Endodermal cell (in vitro differentiated cells): ENCODE results near the gene RFESD. TPM values are rescaled to one million over a fixed set of nuclear protein-coding genes. Genes with fewer than 3 reads are reported as not detected.
A peak's percentile ranks its signal among the peaks of the same experiment; 100 is the strongest.

Experiments
- DNase-seq: peaks from one replicate; pipeline ENCODE4 v3.0.0-alpha.2; 2017
- H3K27ac ChIP-seq: 2 replicates; pipeline ENCODE4 v1.5.1; 2013; ENCODE audit warnings: mild to moderate bottlenecking, low read depth, low read length, moderate library complexity
- H3K27me3 ChIP-seq: 2 replicates; pipeline ENCODE4 v1.6.1; 2013; ENCODE audit warnings: mild to moderate bottlenecking, low read length, moderate library complexity; ENCODE audit not compliant: insufficient read depth, control insufficient read depth, poor library complexity, severe bottlenecking
- H3K36me3 ChIP-seq: 2 replicates; pipeline ENCODE4 v1.7.0; 2013; ENCODE audit warnings: mild to moderate bottlenecking, low read length, moderate library complexity; ENCODE audit not compliant: control insufficient read depth, insufficient read depth
- H3K4me1 ChIP-seq: one replicate; pipeline ENCODE4 v1.7.0; 2013; ENCODE audit warnings: low read length; ENCODE audit not compliant: control insufficient read depth, insufficient read depth
- H3K4me3 ChIP-seq: 2 replicates; pipeline ENCODE4 v1.5.1; 2013; ENCODE audit warnings: mild to moderate bottlenecking, low read length, moderate library complexity
- H3K9ac ChIP-seq: 2 replicates; pipeline ENCODE4 v1.6.1; 2013; ENCODE audit warnings: mild to moderate bottlenecking, low read length, moderate library complexity; ENCODE audit not compliant: poor library complexity, severe bottlenecking; ENCODE audit errors: extremely low read depth
- H3K9me3 ChIP-seq: 2 replicates; pipeline ENCODE4 v1.6.1; 2013; ENCODE audit warnings: mild to moderate bottlenecking, low read length, moderate library complexity; ENCODE audit not compliant: control insufficient read depth
- H3K27ac Mint-ChIP-seq: 2 replicates; pipeline ENCODE4 v1.8.0; 2020; ENCODE audit warnings: mixed read lengths
- H3K27me3 Mint-ChIP-seq: 2 replicates; pipeline ENCODE4 v1.8.0; 2021; ENCODE audit warnings: mild to moderate bottlenecking, mixed read lengths; ENCODE audit not compliant: insufficient read depth
- H3K36me3 Mint-ChIP-seq: 2 replicates; pipeline ENCODE4 v1.8.0; 2020; ENCODE audit warnings: low read depth, mixed read lengths
- H3K4me1 Mint-ChIP-seq: 2 replicates; pipeline ENCODE4 v1.8.0; 2020; ENCODE audit warnings: mixed read lengths
- H3K4me3 Mint-ChIP-seq: 2 replicates; pipeline ENCODE4 v1.8.0; 2020; ENCODE audit warnings: mild to moderate bottlenecking, moderate library complexity, mixed read lengths
- H3K9me3 Mint-ChIP-seq: 2 replicates; pipeline ENCODE4 v1.8.0; 2020; ENCODE audit warnings: mild to moderate bottlenecking, mixed read lengths
- WGBS, 2 experiments: methylation state at CpG; one replicate each; pipeline versions ENCODE4 v1.1.5 to v1.1.7; 2013; ENCODE audit warnings: missing lambda C conversion rate in 2 of 2, mixed read lengths in 1 of 2; ENCODE audit not compliant: insufficient coverage in 1 of 2, insufficient read length in 1 of 2; 5-methylcytosine and 5-hydroxymethylcytosine counted together
- total RNA-seq, 2 donors: library from RNA; stranded (reverse); fragmentation: NEBNext Ultra II Directional in 1 of 2; extraction: Animal tissue kit (Norgen Biotek cat#: 25700) in 1 of 2; gene quantifications; 2 replicates in 1 of 2; 3 replicates in 1 of 2; pipeline ENCODE4 v1.2.1, GENCODE V29; 2021
- TF ChIP-seq, protein P1 (sequence below): fragments of 200-600 bp; sonication (generic); conservative IDR thresholded peaks from 2 replicates; pipeline ENCODE4 v1.5.0; 2021; ENCODE audit warnings: antibody characterized with exemption, mild to moderate bottlenecking

The RFESD gene
- total RNA-seq, 2 donors from 2014 or later, result 7.1 to 13.7 TPM

DNA sequence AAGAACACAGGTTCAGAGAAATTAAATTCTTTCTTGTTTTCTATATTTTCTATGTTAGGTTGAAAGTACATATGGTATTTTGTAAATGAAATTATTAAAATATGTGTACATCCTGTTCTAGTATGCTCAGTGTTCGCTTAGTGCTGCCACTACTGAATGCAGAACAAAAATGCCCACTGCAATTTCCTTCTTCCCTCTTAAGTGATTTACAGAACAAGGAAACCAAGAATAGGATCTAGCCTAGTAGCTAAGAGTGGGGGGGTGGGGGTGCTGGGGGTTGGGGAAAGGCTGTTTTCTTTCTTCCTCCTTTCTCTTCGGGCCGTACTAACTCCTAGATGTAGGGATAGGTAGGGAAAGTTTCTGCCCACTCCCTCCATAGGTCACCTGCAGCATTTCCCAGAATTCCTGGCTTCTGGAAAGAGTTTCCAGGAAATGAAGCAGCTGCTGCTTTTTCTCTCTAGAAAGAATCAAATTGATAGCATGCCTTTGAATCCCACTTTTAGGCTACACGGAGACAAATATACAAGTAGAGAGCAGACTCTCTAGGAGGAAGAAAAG is 20.6 kb downstream of the RFESD start:
- H3K27me3 ChIP-seq, result no peaks in the 10 kb centered on the region
- H3K27ac ChIP-seq, result no peak overlapping the region
- TF ChIP-seq, protein P1, sequence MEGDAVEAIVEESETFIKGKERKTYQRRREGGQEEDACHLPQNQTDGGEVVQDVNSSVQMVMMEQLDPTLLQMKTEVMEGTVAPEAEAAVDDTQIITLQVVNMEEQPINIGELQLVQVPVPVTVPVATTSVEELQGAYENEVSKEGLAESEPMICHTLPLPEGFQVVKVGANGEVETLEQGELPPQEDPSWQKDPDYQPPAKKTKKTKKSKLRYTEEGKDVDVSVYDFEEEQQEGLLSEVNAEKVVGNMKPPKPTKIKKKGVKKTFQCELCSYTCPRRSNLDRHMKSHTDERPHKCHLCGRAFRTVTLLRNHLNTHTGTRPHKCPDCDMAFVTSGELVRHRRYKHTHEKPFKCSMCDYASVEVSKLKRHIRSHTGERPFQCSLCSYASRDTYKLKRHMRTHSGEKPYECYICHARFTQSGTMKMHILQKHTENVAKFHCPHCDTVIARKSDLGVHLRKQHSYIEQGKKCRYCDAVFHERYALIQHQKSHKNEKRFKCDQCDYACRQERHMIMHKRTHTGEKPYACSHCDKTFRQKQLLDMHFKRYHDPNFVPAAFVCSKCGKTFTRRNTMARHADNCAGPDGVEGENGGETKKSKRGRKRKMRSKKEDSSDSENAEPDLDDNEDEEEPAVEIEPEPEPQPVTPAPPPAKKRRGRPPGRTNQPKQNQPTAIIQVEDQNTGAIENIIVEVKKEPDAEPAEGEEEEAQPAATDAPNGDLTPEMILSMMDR, result no peak
- Mint-ChIP-seq H3K4me3 (no peak overlapping the region), H3K36me3 (no peaks in the 10 kb centered on the region), H3K27me3 (no peaks in the 10 kb centered on the region), H3K27ac (no peak overlapping the region), H3K9me3 (no peaks in the 10 kb centered on the region), H3K4me1 (peaks cover 36% of the 10 kb centered on the region)
- no peak for DNase-seq
- H3K4me1 ChIP-seq, result peaks cover 26% of the 10 kb centered on the region
- H3K36me3 ChIP-seq, result no peaks in the 10 kb centered on the region
- H3K4me3 ChIP-seq, result no peak overlapping the region
- H3K9me3 ChIP-seq, result no peaks in the 10 kb centered on the region
- no peak overlapping the region for H3K9ac ChIP-seq
- 80 to 92% methylated on average over 1 to 4 of the region's 4 CpGs for WGBS, 2 experiments

DNA sequence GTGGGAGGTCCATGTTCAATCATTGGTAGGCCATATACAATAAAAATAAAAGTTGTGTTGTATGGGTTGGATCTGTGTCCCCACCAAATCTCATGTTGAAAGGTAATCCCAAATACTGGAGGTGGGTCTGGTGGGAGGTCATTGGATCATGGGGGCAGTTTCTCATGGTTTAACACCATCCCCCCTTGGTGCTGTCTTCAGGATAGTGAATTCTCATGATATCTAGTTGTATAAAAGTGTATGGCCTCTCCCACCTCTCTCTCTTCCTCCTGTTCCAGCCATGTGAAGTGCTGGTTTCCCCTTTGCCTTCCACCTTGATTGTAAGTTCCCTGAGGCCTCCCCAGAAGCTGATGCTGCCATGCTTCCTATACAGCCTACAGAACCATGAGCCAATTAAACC is 21.1 kb downstream of the RFESD start:
- Histone ChIP-seq H3K36me3 (no peaks in the 10 kb centered on the region), H3K4me3 (no peak overlapping the region), H3K4me1 (peaks cover 27% of the 10 kb centered on the region), H3K9ac (no peak overlapping the region), H3K9me3 (no peaks in the 10 kb centered on the region), H3K27ac (no peak overlapping the region), H3K27me3 (no peaks in the 10 kb centered on the region)
- DNase-seq, result no peak
- Mint-ChIP-seq H3K27ac (no peak overlapping the region), H3K9me3 (no peaks in the 10 kb centered on the region), H3K4me1 (peaks cover 39% of the 10 kb centered on the region), H3K27me3 (no peaks in the 10 kb centered on the region), H3K4me3 (no peak overlapping the region), H3K36me3 (no peaks in the 10 kb centered on the region)
- TF ChIP-seq, protein P1, result no peak

DNA sequence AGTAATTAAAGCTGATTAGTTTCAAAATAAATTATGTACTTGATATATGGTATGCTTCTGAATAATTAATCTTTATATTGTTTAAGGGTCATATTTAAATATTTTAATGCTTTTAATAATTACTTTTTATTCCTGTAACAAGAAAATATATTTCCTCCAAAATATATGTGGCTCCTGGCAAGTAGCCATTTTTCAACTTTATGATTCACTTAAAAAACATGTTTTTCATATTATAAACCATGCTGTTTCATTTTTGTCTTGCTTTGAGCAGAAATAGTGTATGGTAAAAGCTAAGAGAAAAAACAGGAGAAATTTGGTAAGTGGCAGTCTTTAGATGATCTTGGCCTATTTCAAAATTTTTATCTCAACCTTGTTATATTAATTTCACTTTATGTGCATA is 21.6 kb downstream of the RFESD start:
- Histone ChIP-seq H3K4me3 (no peak overlapping the region), H3K9ac (no peak overlapping the region), H3K27ac (no peak overlapping the region), H3K27me3 (no peaks in the 10 kb centered on the region), H3K4me1 (peaks cover 32% of the 10 kb centered on the region), H3K9me3 (no peaks in the 10 kb centered on the region), H3K36me3 (no peaks in the 10 kb centered on the region)
- Mint-ChIP-seq H3K4me1 (peaks cover 44% of the 10 kb centered on the region), H3K27me3 (no peaks in the 10 kb centered on the region), H3K9me3 (no peaks in the 10 kb centered on the region), H3K36me3 (no peaks in the 10 kb centered on the region), H3K4me3 (no peak overlapping the region), H3K27ac (peak overlapping the region; percentile 94)
- TF ChIP-seq, protein P1, result no peak
- DNase-seq, result no peak
